ENCODE data around the gene GRIK5.
A peak's percentile ranks its signal among the peaks of the same experiment; 100 is the strongest.

Gene GRIK5

GRCh38 chr19:42075616-42076379 is 5.8 kb upstream of the GRIK5 start, which contains the start of gene ZNF574:
Gene ZNF574, plus strand, starts transcription at chr19:42076166. Its CDS starts 2,441 bp downstream, at chr19:42078607.
- DNase-seq, result peak; percentile 98

GRCh38 chr19:42075364-42075615 is 5.3 kb upstream of the GRIK5 start:
- no peak for DNase-seq

- no peak for DNase-seq
Measured at GRCh38 chr19:42074513-42075363, 4.7 kb upstream of the GRIK5 start.

GRCh38 chr19:42071247-42071646 is 1.2 kb upstream of the GRIK5 start:
- no peak for DNase-seq

- DNase-seq, result no peak
Measured at GRCh38 chr19:42068756-42069571, 1.0 kb downstream of the GRIK5 start.

GRCh38 chr19:42068361-42068755 is 1.6 kb downstream of the GRIK5 start:
- DNase-seq, result no peak

- no peak for DNase-seq
Measured at GRCh38 chr19:42067315-42067888, 2.6 kb downstream of the GRIK5 start.

- no peak for DNase-seq
Measured at GRCh38 chr19:42066075-42066754, 3.8 kb downstream of the GRIK5 start.

GRCh38 chr19:42065511-42065910 is 4.5 kb downstream of the GRIK5 start:
- DNase-seq, result no peak

- DNase-seq, result no peak
Measured at GRCh38 chr19:42065051-42065450, 5.0 kb downstream of the GRIK5 start.

- no peak for DNase-seq
Measured at GRCh38 chr19:42064432-42064831, 5.6 kb downstream of the GRIK5 start.

- DNase-seq, result no peak
Measured at GRCh38 chr19:42062381-42062780, 7.6 kb downstream of the GRIK5 start.

GRCh38 chr19:42060117-42060516 is 9.9 kb downstream of the GRIK5 start:
- DNase-seq, result no peak

- no peak for DNase-seq
Measured at GRCh38 chr19:42059196-42059595, 10.8 kb downstream of the GRIK5 start.

GRCh38 chr19:42057846-42058245 is 12.2 kb downstream of the GRIK5 start:
- no peak for DNase-seq

- no peak for DNase-seq
Measured at GRCh38 chr19:42054205-42054604, 15.8 kb downstream of the GRIK5 start.

- no peak for DNase-seq
Measured at GRCh38 chr19:42053037-42053935, 16.7 kb downstream of the GRIK5 start.

- no peak for DNase-seq
Measured at GRCh38 chr19:42052241-42052863, 17.7 kb downstream of the GRIK5 start.

- DNase-seq, result no peak
Measured at GRCh38 chr19:42051166-42052115, 18.6 kb downstream of the GRIK5 start.

- DNase-seq, result no peak
Measured at GRCh38 chr19:42048992-42049391, 21.0 kb downstream of the GRIK5 start.
